Measurements from ENCODE around the gene U2AF2.

U2AF2 gene

DNA sequence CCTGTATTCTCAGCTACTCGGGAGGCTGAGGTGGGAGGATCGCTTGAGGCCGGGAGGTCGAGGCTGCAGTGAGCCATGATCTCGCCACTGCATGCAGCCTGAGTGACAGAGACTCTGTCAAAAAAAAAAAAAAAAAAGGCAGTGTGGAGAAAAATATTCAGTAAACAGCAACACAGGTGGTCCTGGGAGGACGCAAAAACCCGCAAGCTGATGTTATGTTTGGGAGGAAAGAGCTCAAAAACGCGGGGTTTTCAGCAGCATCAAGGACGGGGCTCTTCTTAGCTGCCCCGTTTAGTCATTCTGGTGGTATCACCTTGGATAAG lies 29.9 kb upstream of the U2AF2 start:
- Mint-ChIP-seq H3K27me3 (no peaks in the 10 kb centered on the region), H3K27ac (peak overlapping the region; percentile 94 to 96), H3K9me3 (no peaks in the 10 kb centered on the region), H3K4me3 (peak overlapping the region; percentile 85), H3K4me1 (ENCODE audit: low read depth in 2 of 2) (peaks cover 22 to 35% of the 10 kb centered on the region in 2 donors), H3K36me3 (ENCODE audit: insufficient read depth) (peaks cover 21% of the 10 kb centered on the region)
- ATAC-seq (replicated peaks), result no peak
- DNase-seq, result no peak

DNA sequence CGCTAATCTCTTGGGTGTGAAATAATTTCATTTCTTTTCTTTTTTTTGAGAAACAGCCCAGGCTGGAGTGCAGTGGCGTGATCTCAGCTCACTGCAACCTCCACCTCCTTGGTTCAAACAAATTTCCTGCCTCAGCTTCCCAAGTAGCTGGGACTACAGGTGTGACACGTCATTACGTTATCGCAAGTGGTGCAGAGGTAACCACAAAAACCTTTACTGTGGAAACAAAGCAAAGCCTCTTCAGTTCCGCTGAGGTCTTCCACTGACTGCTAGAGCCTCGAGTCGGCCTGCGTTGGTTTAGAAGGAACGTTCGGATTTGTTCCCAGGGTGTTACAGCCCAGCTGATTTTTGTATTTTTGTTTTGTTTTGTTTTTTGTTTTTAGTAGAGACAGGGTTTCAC lies 28.5 kb upstream of the U2AF2 start:
- ATAC-seq (replicated peaks) (peak; percentile 74), DNase-seq (peak; percentile 47 to 53 (median 53))
- Mint-ChIP-seq H3K27me3 (no peaks in the 10 kb centered on the region), H3K9me3 (no peaks in the 10 kb centered on the region), H3K36me3 (ENCODE audit: insufficient read depth) (peaks cover 22% of the 10 kb centered on the region), H3K4me3 (peak overlapping the region; percentile 69 to 73), H3K27ac (peak overlapping the region; percentile 58 to 85), H3K4me1 (ENCODE audit: low read depth in 2 of 2) (peaks cover 18 to 33% of the 10 kb centered on the region in 2 donors)

DNA sequence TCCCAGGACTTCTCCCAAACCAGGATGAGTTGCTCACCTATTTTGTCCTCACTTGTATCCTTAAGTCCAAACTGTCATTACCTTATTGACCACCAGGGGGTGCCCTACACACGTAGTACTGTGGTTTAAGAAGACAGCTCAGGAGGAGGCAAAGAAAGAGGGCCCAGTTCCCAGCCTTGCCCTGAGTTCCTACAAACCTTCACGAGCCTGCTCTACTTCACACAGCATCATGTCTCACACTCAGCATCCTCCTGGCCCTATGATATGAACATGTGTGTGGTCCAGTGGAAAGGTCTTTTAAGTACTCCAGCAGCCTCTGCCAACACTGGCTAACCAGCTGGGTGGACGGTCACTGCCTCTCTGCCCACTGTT lies 22.4 kb upstream of the U2AF2 start:
- Mint-ChIP-seq H3K4me1 (ENCODE audit: low read depth in 2 of 2) (peaks cover 38 to 43% of the 10 kb centered on the region in 2 donors), H3K27me3 (no peaks in the 10 kb centered on the region), H3K4me3 (peak overlapping the region in 1 of 2 donors; percentile 1), H3K27ac (peak overlapping the region; percentile 16 to 21), H3K36me3 (ENCODE audit: insufficient read depth) (peaks cover 41% of the 10 kb centered on the region), H3K9me3 (no peaks in the 10 kb centered on the region)
- DNase-seq, result peak; percentile 91 to 95 (median 93)
- ATAC-seq (replicated peaks), result peak; percentile 55

DNA sequence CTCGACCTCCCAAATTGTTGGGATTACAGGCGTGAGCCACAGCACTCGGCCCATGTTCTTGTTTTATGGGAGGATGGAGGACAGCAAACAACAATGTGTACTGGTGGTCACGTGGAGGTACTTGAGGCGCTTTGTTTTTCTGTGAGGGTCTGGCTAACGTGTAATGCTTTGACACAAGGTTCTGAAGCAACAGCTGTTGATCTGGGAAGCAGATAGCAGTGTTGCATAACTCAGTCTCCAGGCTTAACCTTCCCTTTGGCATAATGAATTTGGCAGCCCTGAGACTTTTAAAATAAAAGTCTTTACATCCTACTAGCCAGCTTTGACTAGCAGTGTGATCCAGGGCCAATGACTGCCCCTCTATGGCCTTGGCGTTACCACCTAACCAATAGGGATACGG lies 21.0 kb upstream of the U2AF2 start:
- peak overlapping the region; percentile 100 for H3K27ac Mint-ChIP-seq

DNA sequence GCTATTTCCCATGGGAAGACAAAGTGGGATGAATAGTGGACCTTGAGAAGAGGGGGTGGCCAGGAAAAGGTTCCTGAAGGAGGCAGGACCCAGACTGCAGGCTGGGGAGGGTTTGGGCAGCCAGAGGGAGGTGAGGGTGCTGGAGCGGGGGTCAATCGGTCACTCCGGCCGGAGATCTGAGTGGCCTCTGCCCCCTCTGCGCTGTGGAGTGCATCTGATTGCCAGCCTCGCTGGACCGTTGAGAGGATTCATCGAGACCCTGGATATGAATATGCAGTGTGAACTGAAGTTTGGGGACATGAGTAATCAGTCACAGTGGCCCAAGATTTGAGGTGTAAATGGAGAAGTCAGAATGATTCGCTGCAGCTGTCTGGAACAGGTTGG lies 19.5 kb upstream of the U2AF2 start:
- H3K4me1 Mint-ChIP-seq (ENCODE audit: low read depth in 2 of 2), result peaks cover 49 to 58% of the 10 kb centered on the region in 2 donors
- H3K9me3 Mint-ChIP-seq, result peaks cover 0 to 2% of the 10 kb centered on the region in 2 donors
- peaks cover 54% of the 10 kb centered on the region for H3K36me3 Mint-ChIP-seq (ENCODE audit: insufficient read depth)
- H3K27me3 Mint-ChIP-seq, result no peaks in the 10 kb centered on the region
- peak overlapping the region; percentile 97 to 99 for H3K4me3 Mint-ChIP-seq
- no peak for ATAC-seq (replicated peaks)
- DNase-seq, result no peak
- peak overlapping the region; percentile 100 for H3K27ac Mint-ChIP-seq

More for the DNA sequence above, 21.0 kb upstream of the U2AF2 start:
- ATAC-seq (replicated peaks) (no peak), DNase-seq (no peak)
- Mint-ChIP-seq H3K4me1 (ENCODE audit: low read depth in 2 of 2) (peaks cover 45 to 51% of the 10 kb centered on the region in 2 donors), H3K4me3 (peak overlapping the region in 1 of 2 donors; percentile 99), H3K36me3 (ENCODE audit: insufficient read depth) (peaks cover 45% of the 10 kb centered on the region), H3K27me3 (no peaks in the 10 kb centered on the region), H3K9me3 (no peaks in the 10 kb centered on the region)

DNA sequence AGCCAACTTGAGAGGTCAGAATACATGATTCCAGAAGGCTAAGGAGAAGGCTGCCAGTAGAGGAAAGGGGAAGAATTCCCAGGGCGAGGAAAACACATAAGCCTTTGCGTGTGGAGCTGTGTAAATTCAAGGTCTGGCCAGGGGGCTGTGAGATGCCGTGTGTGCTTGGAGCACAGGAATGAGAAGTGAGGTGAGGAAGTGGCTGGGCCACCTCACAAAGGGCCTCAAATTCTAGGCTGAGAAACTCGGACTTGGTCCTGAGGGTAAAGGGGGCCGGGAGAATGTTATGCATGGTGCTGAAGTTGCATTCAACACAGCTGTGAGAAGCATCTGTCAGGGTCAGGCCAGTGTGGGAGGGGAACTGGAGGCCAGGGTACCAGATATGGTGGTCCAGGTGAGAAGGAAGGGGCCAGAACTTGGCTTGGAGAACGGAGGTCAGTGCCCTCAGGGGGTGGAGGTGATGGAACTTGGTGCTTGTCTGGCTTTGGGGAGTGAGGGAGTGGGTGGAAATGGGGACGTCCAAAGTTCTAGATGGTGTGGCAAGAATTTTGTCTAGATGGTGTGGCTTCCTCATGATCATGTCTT lies 18.9 kb upstream of the U2AF2 start:
- Mint-ChIP-seq H3K27me3 (no peaks in the 10 kb centered on the region), H3K27ac (peak overlapping the region; percentile 100), H3K4me3 (peak overlapping the region; percentile 97 to 99), H3K9me3 (peaks cover 0 to 2% of the 10 kb centered on the region in 2 donors), H3K4me1 (ENCODE audit: low read depth in 2 of 2) (peaks cover 52 to 61% of the 10 kb centered on the region in 2 donors), H3K36me3 (ENCODE audit: insufficient read depth) (peaks cover 58% of the 10 kb centered on the region)
- ATAC-seq (replicated peaks) (no peak), DNase-seq (no peak)

DNA sequence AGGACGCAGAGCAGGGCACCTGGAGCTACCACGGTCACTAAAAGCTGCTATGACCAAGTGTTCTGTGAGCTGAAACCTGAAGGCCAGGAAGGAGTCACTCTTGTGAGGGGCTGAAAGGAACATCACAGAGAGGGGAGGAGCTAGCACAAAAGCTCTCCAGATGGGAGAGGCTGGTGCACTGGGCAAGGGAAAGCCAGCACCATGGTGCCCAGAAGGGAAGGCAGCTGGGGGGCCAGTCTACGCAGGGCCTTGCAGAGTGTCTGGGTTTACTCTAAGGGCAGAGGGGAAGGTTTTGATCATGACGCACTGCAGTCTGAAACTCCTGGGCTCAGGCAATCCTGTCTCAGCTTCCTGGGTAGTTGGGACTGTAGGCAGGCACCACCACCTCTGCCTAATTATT lies 18.1 kb upstream of the U2AF2 start:
- Mint-ChIP-seq H3K36me3 (ENCODE audit: insufficient read depth) (peaks cover 53% of the 10 kb centered on the region), H3K27ac (peak overlapping the region; percentile 100), H3K4me1 (ENCODE audit: low read depth in 2 of 2) (peaks cover 53 to 63% of the 10 kb centered on the region in 2 donors), H3K27me3 (no peaks in the 10 kb centered on the region), H3K4me3 (peak overlapping the region; percentile 97 to 99), H3K9me3 (peaks cover 0 to 2% of the 10 kb centered on the region in 2 donors)
- ATAC-seq (replicated peaks) (no peak), DNase-seq (no peak)

DNA sequence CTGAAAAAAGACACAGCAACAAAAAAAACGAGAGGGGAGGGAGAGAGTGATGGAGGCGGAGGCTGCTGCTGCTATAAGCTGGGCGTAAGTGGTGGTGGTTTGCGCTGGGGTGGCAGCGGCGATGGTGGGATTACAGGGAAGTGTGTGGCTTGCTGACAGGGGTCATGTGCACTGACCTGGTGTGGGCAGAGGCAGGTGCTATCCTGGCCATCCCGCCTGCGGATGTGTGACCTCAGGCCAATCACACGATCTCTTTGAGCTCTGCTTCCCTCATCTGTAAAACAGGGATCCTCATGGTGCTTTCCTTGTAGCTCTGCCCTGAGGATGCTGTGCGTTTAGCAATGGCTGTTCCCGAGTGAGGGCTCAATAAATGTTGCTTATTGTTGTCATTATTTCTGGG lies 17.3 kb upstream of the U2AF2 start:
- peak overlapping the region in 1 of 2 donors; percentile 41 for H3K4me3 Mint-ChIP-seq
- DNase-seq, result no peak
- peaks cover 0 to 2% of the 10 kb centered on the region in 2 donors for H3K9me3 Mint-ChIP-seq
- H3K36me3 Mint-ChIP-seq (ENCODE audit: insufficient read depth), result peaks cover 47% of the 10 kb centered on the region
- H3K27ac Mint-ChIP-seq, result peak overlapping the region; percentile 65 to 100
- H3K4me1 Mint-ChIP-seq (ENCODE audit: low read depth in 2 of 2), result peaks cover 52 to 62% of the 10 kb centered on the region in 2 donors
- no peak for ATAC-seq (replicated peaks)
- H3K27me3 Mint-ChIP-seq, result no peaks in the 10 kb centered on the region

DNA sequence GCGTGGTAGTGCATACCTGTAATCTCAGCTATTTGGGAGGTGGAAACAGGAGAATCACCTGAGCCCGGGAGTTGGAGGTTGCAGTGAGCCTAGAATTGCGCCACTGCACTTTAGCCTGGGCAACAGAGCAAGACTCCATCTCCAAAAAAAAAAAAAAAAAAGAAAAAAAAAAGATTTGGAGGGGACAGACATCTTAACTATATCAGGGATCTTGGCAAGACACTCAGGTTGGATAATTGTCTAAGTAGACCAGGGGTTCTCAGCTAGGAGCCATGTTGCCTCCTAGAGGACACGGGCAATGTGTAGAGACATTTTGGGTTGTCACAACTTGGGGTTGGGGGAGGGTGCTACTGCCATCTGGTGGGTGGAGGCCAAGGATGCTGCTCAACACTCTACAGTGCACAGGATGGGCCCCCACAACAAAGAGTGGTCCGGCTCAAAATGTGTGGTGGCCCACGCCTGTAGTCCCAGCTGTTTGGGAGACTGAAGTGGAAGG lies 15.9 kb upstream of the U2AF2 start:
- Mint-ChIP-seq H3K27me3 (no peaks in the 10 kb centered on the region), H3K36me3 (ENCODE audit: insufficient read depth) (peaks cover 56% of the 10 kb centered on the region), H3K4me1 (ENCODE audit: low read depth in 2 of 2) (peaks cover 61 to 67% of the 10 kb centered on the region in 2 donors), H3K4me3 (peak overlapping the region; percentile 47 to 50), H3K9me3 (peaks cover 0 to 2% of the 10 kb centered on the region in 2 donors), H3K27ac (peak overlapping the region in 1 of 2 donors; percentile 100)
- peak; percentile 18 for ATAC-seq (replicated peaks)
- DNase-seq, result peak; percentile 54 to 62 (median 55)

DNA sequence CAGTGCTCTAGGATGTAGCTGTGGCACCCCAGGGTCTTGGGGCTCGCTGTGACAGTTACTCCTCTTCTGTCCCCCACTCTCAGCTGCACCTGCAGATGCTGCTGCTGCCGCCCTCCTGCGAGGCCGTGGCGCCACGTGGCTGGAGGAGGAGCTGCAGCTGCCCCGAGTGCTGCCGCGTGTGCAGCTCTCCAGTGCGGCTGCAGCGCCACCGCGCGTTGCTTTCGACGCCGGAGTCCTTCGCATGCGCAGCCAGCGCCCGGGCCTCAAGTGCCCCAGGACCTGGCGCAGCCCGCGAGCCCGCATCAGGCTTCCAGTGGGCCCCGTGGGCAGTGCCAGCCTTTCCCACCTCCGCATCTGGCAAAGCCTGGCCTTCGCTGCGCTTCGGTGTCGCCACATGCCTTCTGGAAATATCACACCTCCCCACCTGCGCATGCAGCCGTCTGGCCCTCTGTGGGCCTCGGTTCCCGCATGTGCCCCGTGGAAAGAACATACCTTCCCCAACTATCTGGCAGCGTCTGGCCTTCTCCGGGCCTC lies 14.7 kb upstream of the U2AF2 start:
- Mint-ChIP-seq H3K9me3 (peaks cover 0 to 2% of the 10 kb centered on the region in 2 donors), H3K27ac (peak overlapping the region; percentile 79), H3K27me3 (no peaks in the 10 kb centered on the region), H3K4me3 (peak overlapping the region; percentile 69 to 76), H3K36me3 (ENCODE audit: insufficient read depth) (peaks cover 46% of the 10 kb centered on the region), H3K4me1 (ENCODE audit: low read depth in 2 of 2) (peaks cover 62 to 67% of the 10 kb centered on the region in 2 donors)
- peak; percentile 54 for ATAC-seq (replicated peaks)
- DNase-seq, result peak; percentile 60 to 73 (median 66)

DNA sequence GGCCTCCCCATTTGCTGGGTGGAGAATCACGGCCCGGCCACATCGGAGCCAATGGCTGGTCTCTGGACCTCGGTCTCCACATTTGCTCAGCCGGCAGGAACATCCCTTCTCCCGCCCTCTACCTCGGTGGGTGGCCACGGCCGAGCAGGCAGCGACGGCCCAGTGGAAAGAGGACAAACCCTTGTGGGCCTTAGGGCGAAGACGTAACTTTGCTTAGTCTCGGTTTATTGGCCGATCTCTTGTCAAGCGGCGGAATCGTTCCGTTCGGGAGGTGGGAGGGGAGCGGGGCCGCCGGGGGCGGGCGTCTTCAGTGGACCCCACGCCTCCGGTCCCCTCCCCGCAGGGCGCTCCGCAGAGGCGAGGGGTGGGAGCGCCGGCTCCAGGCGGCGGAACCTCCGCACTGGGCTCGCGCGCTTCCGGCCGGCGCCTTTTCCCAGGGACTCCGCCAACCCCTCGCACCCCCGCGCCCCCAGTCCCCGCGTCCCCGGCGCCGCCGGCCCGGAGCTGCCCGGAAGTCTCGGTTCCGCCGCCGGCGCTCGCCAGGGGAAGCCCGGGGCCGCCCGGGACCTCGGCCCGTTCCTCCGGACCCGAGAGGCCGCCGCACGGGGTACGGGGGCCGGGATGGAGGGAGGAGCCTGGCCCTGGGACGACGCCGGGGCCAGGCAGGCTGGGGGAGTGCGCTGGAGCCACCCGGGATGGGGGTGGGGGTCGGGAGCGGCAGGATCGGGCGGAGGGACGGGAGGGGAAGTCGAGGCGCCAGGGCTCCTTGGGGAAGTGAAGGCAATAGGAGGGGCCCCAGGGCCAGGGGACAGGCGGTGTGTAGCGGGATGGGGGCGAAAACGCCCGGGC lies 14.0 kb upstream of the U2AF2 start, which contains the start of gene ZNF580:
Gene ZNF580, plus strand, starts transcription at position 426 of the 849 bp plus-strand sequence. CDS start 1,507 bp downstream, outside the sequence.
- DNase-seq (peak in 2 of 3 experiments; percentile 34 to 38), ATAC-seq (replicated peaks) (peak; percentile 18)
- peaks cover 41% of the 10 kb centered on the region for H3K36me3 Mint-ChIP-seq (ENCODE audit: insufficient read depth)
- peak within 1 kb of the TSS; percentile 83 to 87 for H3K27ac Mint-ChIP-seq
- H3K4me1 Mint-ChIP-seq (ENCODE audit: low read depth in 2 of 2), result peaks cover 56 to 62% of the 10 kb centered on the region in 2 donors
- H3K27me3 Mint-ChIP-seq, result no peaks in the 10 kb centered on the region
- peak within 1 kb of the TSS; percentile 84 to 93 for H3K4me3 Mint-ChIP-seq
- H3K9me3 Mint-ChIP-seq, result peaks cover 0 to 2% of the 10 kb centered on the region in 2 donors

DNA sequence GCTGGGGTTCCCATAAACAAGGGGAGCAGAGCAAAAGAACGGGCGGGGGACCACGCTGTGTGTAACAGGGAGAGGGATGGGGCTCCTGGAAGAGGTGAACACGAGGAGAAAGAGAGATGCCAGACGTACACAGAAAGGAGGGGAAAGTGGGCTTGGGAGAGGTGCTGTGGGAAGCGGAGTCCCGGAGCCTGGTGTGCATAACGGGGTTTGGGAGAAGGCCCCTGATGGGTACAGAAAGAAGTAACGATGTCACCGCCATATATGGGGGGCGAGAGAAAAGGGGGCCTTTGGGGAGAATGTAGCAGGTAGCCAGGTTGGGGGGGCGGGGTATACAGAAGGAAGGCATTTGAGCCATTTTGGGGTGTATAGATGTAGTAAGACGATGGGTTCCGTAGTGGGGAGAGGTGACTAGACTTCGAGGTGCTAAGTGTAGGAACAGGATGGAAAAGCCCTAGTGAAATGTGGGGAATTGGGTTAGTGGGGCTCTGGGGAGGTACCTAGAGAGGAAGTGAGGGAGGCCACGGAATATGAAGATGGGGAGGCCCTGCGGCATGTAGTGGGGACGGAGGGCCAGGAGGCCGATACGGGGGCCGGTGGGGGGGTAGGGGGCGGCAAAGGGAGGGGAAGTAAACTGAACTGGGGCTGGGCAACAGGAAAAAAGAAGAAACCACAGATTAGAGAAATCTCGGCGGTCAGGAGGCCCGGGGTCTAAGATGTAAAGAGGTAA lies 13.2 kb upstream of the U2AF2 start:
- H3K9me3 Mint-ChIP-seq, result peaks cover 0 to 2% of the 10 kb centered on the region in 2 donors
- peak overlapping the region; percentile 83 to 87 for H3K27ac Mint-ChIP-seq
- H3K4me1 Mint-ChIP-seq (ENCODE audit: low read depth in 2 of 2), result peaks cover 48 to 54% of the 10 kb centered on the region in 2 donors
- H3K36me3 Mint-ChIP-seq (ENCODE audit: insufficient read depth), result peaks cover 45% of the 10 kb centered on the region
- H3K4me3 Mint-ChIP-seq, result peak overlapping the region; percentile 84 to 93
- H3K27me3 Mint-ChIP-seq, result no peaks in the 10 kb centered on the region
- ATAC-seq (replicated peaks) (peak; percentile 22), DNase-seq (no peak)
